KBM-7 (cell line): ENCODE measurements around the gene RHNO1.
A peak's percentile ranks its signal among the peaks of the same experiment; 100 is the strongest.
"Not testable (repeated sequence)": the region's sequence is repeated elsewhere in the genome, so short reads cannot be mapped to it uniquely, and the experiment has no call there.

ENCODE experiments used
- DNase-seq: peaks from one replicate; pipeline ENCODE4 v3.0.0-alpha.2; 2015
- in situ Hi-C: fragments of 300-500 bp; cut with MboI; formaldehyde crosslinking; loops from 2 replicates; pipeline ENCODE4 v1.14.3; 2020; ENCODE audit warnings: low sequenced_read_pairs, low pct_unique_long_range_greater_than_20kb, mixed read lengths

Gene RHNO1

GRCh38 chr12:2857576-2857975 lies 19.4 kb upstream of the RHNO1 start:
- DNase-seq: no peak
- in situ Hi-C loops: no loop called here

DNA sequence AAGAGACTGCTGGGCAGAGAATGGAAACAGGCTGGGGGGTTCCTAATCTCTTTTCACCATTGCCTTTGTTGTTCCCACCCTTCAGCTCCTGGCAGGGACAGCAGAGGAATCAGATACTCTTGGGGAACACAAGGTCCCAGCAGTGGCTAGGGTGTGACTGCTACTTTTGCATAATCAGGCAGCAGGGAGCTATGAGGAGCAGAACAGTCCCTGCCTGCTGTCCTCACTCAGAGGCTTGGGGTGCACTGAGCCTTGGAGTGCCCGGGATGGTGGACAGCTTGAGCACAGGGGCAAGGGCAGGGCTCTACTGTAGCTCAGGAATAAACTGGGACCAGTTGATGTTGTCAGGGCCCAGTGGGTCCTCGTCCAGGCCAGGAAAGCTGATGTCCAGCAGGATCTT lies 18.7 kb upstream of the RHNO1 start:
- in situ Hi-C loops: no loop called here

DNA sequence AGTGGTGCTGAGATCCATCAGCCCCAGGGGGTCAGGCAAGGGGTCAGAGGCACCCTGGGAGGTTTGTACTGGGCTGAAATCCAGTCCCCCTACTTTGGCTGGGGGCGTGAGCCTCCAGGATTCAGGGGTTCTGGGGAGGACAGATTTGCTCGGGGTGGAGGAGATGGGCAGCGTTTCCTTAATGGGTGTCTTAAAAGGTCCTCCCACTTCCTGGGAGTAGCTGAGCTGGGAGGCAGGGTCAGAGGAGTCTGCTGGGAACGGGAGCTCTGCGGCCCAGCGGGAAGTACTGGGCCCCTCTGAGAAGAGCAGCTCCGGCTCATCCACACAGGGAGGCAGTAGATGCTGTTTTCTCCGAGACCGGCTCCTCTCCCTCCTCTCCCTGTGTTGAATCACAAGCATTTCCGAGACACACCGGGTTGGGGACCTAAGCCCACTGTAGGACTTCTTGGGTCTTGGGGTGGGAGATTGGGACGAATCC lies 18.0 kb upstream of the RHNO1 start:
- in situ Hi-C loops: no loop called here

More for the DNA sequence above, 18.7 kb upstream of the RHNO1 start:
- no peak for DNase-seq

GRCh38 chr12:2860170-2860569 lies 16.9 kb upstream of the RHNO1 start:
- in situ Hi-C loops: no loop called here
- DNase-seq: no peak

More for the DNA sequence above, 18.0 kb upstream of the RHNO1 start:
- no peak for DNase-seq

GRCh38 chr12:2862876-2863275 lies 14.1 kb upstream of the RHNO1 start:
- DNase-seq: no peak
- in situ Hi-C loops: no loop called here

- in situ Hi-C loops, DNase-seq: not testable (repeated sequence)
Measured at GRCh38 chr12:2863402-2863801, 13.6 kb upstream of the RHNO1 start.

GRCh38 chr12:2864198-2864597 lies 12.8 kb upstream of the RHNO1 start:
- in situ Hi-C loops: no loop called here
- no peak for DNase-seq

- DNase-seq, in situ Hi-C loops: not testable (repeated sequence)
Measured at GRCh38 chr12:2868986-2869632, 7.9 kb upstream of the RHNO1 start.

- DNase-seq: peak; percentile 58
- in situ Hi-C loops: no loop called here
Measured at GRCh38 chr12:2876431-2877046, 484 bp upstream of the RHNO1 start.

- peak; percentile 84 for DNase-seq
Measured at GRCh38 chr12:2877953-2878732, 1.1 kb downstream of the RHNO1 start.

DNA sequence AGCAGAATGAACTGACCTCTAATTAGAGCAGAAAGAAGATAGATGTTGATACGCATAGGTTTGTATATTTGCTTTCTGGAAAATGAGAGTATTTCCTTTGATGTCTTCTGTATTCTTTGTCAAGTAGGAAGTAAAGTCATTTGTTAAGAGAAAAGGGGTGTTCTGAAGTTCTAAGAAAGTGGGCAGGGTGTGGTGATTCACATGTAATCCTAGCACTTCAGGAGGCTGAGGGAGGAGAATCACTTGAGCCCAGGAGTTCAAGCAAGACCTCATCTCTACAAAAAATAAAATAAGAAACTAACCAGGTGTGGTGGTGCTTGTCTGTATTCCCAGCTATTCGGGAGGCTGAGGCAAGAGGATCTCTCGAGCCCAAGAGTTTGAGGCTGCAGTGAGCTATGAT lies 2.8 kb downstream of the RHNO1 start:
- in situ Hi-C loops: no loop called here
- no peak for DNase-seq

More at GRCh38 chr12:2877953-2878732, 1.1 kb downstream of the RHNO1 start:
- in situ Hi-C loops: no loop called here

DNA sequence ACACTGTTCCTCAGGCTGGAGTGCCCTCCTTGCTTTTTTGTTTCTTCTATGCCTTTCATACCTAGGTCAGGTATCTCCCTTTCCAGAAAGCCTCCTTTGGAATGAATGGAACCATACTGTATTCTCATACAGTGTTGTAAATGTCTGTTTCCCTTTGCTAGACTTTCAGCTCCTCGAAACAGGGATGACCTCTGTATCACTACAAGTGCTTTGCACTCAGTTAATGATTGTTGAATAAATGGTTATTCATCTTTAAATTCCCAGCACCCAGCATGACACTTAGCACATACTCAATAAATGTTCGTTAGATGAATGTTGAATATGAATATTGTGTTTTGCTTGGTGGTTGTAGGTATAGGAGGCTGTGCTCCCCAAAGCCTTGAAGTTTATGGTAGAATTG lies 7.8 kb downstream of the RHNO1 start:
- in situ Hi-C loops: no loop called here
- DNase-seq: no peak

DNA sequence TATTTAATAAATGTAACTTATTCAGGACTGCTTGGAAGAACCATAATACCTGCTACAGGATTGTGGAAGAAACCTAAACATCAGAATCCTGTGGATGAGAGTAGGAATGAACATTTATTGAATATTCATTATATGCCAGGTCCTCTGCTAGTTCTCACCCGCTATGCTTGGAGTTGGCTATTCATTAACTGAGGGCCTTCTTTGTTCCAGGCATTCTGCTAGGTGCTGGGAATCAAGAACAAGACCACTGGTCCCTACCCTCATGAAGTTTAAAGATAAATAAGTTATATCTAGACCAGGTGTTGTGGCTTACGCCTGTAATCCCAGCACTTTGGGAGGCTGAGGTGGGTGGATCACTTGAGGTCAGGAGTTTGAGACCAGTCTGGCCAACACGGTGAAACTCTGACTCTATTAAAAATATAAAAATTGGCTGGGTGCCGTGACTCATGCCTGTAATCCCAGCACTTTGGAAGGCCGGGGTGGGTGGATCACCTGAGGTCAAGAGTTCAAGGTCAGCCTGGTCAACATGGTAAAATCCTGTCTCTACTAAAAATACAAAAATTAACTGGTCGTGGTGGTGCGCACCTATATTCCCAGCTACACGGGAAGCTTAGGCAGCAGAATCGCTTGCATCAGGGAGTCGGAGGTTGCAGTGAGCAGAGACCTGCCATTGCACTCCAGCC lies 9.9 kb downstream of the RHNO1 start:
- DNase-seq: no peak
- in situ Hi-C loops: no loop called here

DNA sequence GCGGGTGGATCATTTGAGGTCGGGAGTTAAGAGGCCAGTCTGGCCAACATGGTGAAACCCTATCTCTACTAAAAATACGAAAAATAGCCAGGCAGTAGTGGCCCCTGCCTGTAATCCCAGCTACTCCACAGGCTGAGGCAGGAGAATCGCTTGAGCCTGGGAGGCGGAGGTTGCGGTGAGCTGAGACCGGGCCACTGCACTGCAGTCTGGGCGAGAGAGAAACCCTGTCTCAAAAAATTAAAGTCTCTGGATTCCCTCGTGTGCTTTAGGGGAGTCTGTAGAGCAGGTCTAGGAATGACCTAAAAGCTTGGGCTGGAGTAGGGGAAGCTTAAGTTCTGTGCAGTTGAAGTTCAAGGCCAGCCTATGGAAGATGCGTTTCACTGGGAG lies 13.0 kb downstream of the RHNO1 start:
- no peak for DNase-seq
- in situ Hi-C loops: no loop called here

- in situ Hi-C loops: no loop called here
Measured at GRCh38 chr12:2890388-2891239, 13.6 kb downstream of the RHNO1 start, which contains the start of gene TULP3. TULP3 (plus strand) TSS chr12:2890891; CDS start chr12:2890948, 57 bp downstream.

GRCh38 chr12:2891240-2892053 lies 14.4 kb downstream of the RHNO1 start:
- in situ Hi-C loops: no loop called here
- DNase-seq: no peak

More at GRCh38 chr12:2890388-2891239, 13.6 kb downstream of the RHNO1 start, which contains the start of gene TULP3:
- peak; percentile 96 for DNase-seq

- in situ Hi-C loops: no loop called here
- no peak for DNase-seq
Measured at GRCh38 chr12:2892246-2892645, 15.2 kb downstream of the RHNO1 start.

GRCh38 chr12:2893007-2893406 lies 16.0 kb downstream of the RHNO1 start:
- in situ Hi-C loops: no loop called here
- no peak for DNase-seq
